T-helper 1 cell treated with Interleukin-12 subunit alpha and Interleukin-12 subunit beta and Interleukin-4 antibody, amounts not matched to agents 30 μg/mL and 1 μg/mL, for 36 hours (primary cell): ENCODE results near the gene BTNL9.
"Not testable (repeated sequence)": the region's sequence is repeated elsewhere in the genome, so short reads cannot be mapped to it uniquely, and the experiment has no call there.

Experiments used
- H3K27ac Mint-ChIP-seq: one replicate; pipeline ENCODE4 v1.8.0; 2021; ENCODE audit warnings: mild to moderate bottlenecking, mixed read lengths
- H3K27me3 Mint-ChIP-seq: one replicate; pipeline ENCODE4 v1.8.0; 2021; ENCODE audit warnings: low read depth, mixed read lengths
- H3K36me3 Mint-ChIP-seq: one replicate; pipeline ENCODE4 v1.8.0; 2021; ENCODE audit warnings: low read depth, mixed read lengths
- H3K4me1 Mint-ChIP-seq: one replicate; pipeline ENCODE4 v1.8.0; 2021; ENCODE audit warnings: low read depth, mixed read lengths
- H3K4me3 Mint-ChIP-seq: one replicate; pipeline ENCODE4 v1.8.0; 2021; ENCODE audit warnings: mild to moderate bottlenecking, moderate library complexity, mixed read lengths
- H3K9me3 Mint-ChIP-seq: one replicate; pipeline ENCODE4 v1.8.0; 2021; ENCODE audit warnings: mixed read lengths

BTNL9 gene

GRCh38 chr5:181039931-181040630 lies at the start of gene BTNL9:
Gene BTNL9 (plus strand): TSS chr5:181040266. CDS start chr5:181045490, 5,224 bp downstream.
- H3K4me3 Mint-ChIP-seq = no peak within 1 kb of the TSS
- no peaks in the 10 kb centered on the region for H3K4me1 Mint-ChIP-seq
- H3K36me3 Mint-ChIP-seq = no peaks in the 10 kb centered on the region
- H3K9me3 Mint-ChIP-seq = no peaks in the 10 kb centered on the region
- peaks cover 3% of the 10 kb centered on the region for H3K27me3 Mint-ChIP-seq
- no peak within 1 kb of the TSS for H3K27ac Mint-ChIP-seq

GRCh38 chr5:180990882-180991242 lies 49.2 kb upstream of the BTNL9 start:
- H3K9me3 Mint-ChIP-seq = no peaks in the 10 kb centered on the region

GRCh38 chr5:181001947-181002346 lies 38.1 kb upstream of the BTNL9 start:
- Mint-ChIP-seq H3K27me3 (peaks cover under 1% of the 10 kb centered on the region), H3K4me1 (no peaks in the 10 kb centered on the region), H3K4me3 (no peak overlapping the region), H3K36me3 (no peaks in the 10 kb centered on the region), H3K27ac (no peak overlapping the region), H3K9me3 (no peaks in the 10 kb centered on the region)

More at GRCh38 chr5:180990882-180991242, 49.2 kb upstream of the BTNL9 start:
- Mint-ChIP-seq H3K4me3 (no peak overlapping the region), H3K27me3 (peaks cover 3% of the 10 kb centered on the region), H3K27ac (no peak overlapping the region), H3K36me3 (no peaks in the 10 kb centered on the region), H3K4me1 (no peaks in the 10 kb centered on the region)

GRCh38 chr5:181005791-181006190 lies 34.3 kb upstream of the BTNL9 start:
- H3K9me3 Mint-ChIP-seq = no peaks in the 10 kb centered on the region
- no peak overlapping the region for H3K4me3 Mint-ChIP-seq
- no peak overlapping the region for H3K27ac Mint-ChIP-seq
- H3K27me3 Mint-ChIP-seq = no peaks in the 10 kb centered on the region
- H3K4me1 Mint-ChIP-seq = no peaks in the 10 kb centered on the region
- H3K36me3 Mint-ChIP-seq = no peaks in the 10 kb centered on the region

- no peaks in the 10 kb centered on the region for H3K9me3 Mint-ChIP-seq
- H3K36me3 Mint-ChIP-seq = no peaks in the 10 kb centered on the region
- no peak overlapping the region for H3K4me3 Mint-ChIP-seq
- H3K4me1 Mint-ChIP-seq = no peaks in the 10 kb centered on the region
- no peaks in the 10 kb centered on the region for H3K27me3 Mint-ChIP-seq
- no peak overlapping the region for H3K27ac Mint-ChIP-seq
Observed at GRCh38 chr5:181008136-181008535, 31.9 kb upstream of the BTNL9 start.

GRCh38 chr5:181010018-181010417 lies 30.0 kb upstream of the BTNL9 start:
- not testable (repeated sequence) for H3K27me3 Mint-ChIP-seq, H3K36me3 Mint-ChIP-seq, H3K4me3 Mint-ChIP-seq, H3K27ac Mint-ChIP-seq, H3K4me1 Mint-ChIP-seq, H3K9me3 Mint-ChIP-seq

- H3K9me3 Mint-ChIP-seq, H3K4me3 Mint-ChIP-seq, H3K27me3 Mint-ChIP-seq, H3K27ac Mint-ChIP-seq, H3K4me1 Mint-ChIP-seq, H3K36me3 Mint-ChIP-seq: not testable (repeated sequence)
Observed at GRCh38 chr5:181014654-181015053, 25.4 kb upstream of the BTNL9 start.

- H3K9me3 Mint-ChIP-seq = peaks cover 12% of the 10 kb centered on the region
- not testable (repeated sequence) for H3K36me3 Mint-ChIP-seq, H3K27ac Mint-ChIP-seq, H3K27me3 Mint-ChIP-seq, H3K4me3 Mint-ChIP-seq, H3K4me1 Mint-ChIP-seq
Observed at GRCh38 chr5:181017448-181017847, 22.6 kb upstream of the BTNL9 start.

- Mint-ChIP-seq H3K9me3 (peaks cover 18% of the 10 kb centered on the region), H3K27ac (no peak overlapping the region), H3K36me3 (peaks cover 2% of the 10 kb centered on the region), H3K4me1 (no peaks in the 10 kb centered on the region), H3K4me3 (no peak overlapping the region), H3K27me3 (no peaks in the 10 kb centered on the region)
Observed at GRCh38 chr5:181020688-181021087, 19.4 kb upstream of the BTNL9 start.

- Mint-ChIP-seq H3K36me3 (peaks cover 2% of the 10 kb centered on the region), H3K9me3 (peaks cover 18% of the 10 kb centered on the region), H3K27me3 (no peaks in the 10 kb centered on the region), H3K4me1 (no peaks in the 10 kb centered on the region), H3K27ac (no peak overlapping the region), H3K4me3 (no peak overlapping the region)
Observed at GRCh38 chr5:181024245-181025064, 15.6 kb upstream of the BTNL9 start.

- Mint-ChIP-seq H3K4me3 (no peak overlapping the region), H3K9me3 (peaks cover 5% of the 10 kb centered on the region), H3K4me1 (no peaks in the 10 kb centered on the region), H3K36me3 (no peaks in the 10 kb centered on the region), H3K27ac (no peak overlapping the region), H3K27me3 (no peaks in the 10 kb centered on the region)
Observed at GRCh38 chr5:181027452-181028031, 12.5 kb upstream of the BTNL9 start.

GRCh38 chr5:181028032-181028819 lies 11.8 kb upstream of the BTNL9 start:
- Mint-ChIP-seq H3K27ac (no peak overlapping the region), H3K9me3 (no peaks in the 10 kb centered on the region), H3K36me3 (no peaks in the 10 kb centered on the region), H3K4me3 (no peak overlapping the region), H3K4me1 (no peaks in the 10 kb centered on the region), H3K27me3 (no peaks in the 10 kb centered on the region)

GRCh38 chr5:181031716-181032115 lies 8.3 kb upstream of the BTNL9 start:
- Mint-ChIP-seq H3K4me1 (no peaks in the 10 kb centered on the region), H3K27ac (no peak overlapping the region), H3K9me3 (no peaks in the 10 kb centered on the region), H3K27me3 (no peaks in the 10 kb centered on the region), H3K36me3 (no peaks in the 10 kb centered on the region), H3K4me3 (no peak overlapping the region)

GRCh38 chr5:181035991-181036815 lies 3.9 kb upstream of the BTNL9 start:
- H3K4me3 Mint-ChIP-seq = no peak overlapping the region
- no peaks in the 10 kb centered on the region for H3K4me1 Mint-ChIP-seq
- no peaks in the 10 kb centered on the region for H3K9me3 Mint-ChIP-seq
- no peak overlapping the region for H3K27ac Mint-ChIP-seq
- no peaks in the 10 kb centered on the region for H3K36me3 Mint-ChIP-seq
- H3K27me3 Mint-ChIP-seq = no peaks in the 10 kb centered on the region
